Activated naive CD4-positive, alpha-beta T cell treated with anti-CD3 and anti-CD28 coated beads for 36 hours (primary cell): ENCODE measurements around the gene TGFA. TPM values are rescaled to one million over a fixed set of nuclear protein-coding genes. Genes with fewer than 3 reads are reported as not detected.

Experiments used
- CTCF ChIA-PET: fragments of 350-600 bp; sonication (Branson Sonifier 250); formaldehyde crosslinking; loops from one replicate; lab custom pipeline; 2021; ENCODE audit warnings: antibody characterized with exemption; lab: Charles Lee
- DNase-seq: peaks from one replicate; pipeline ENCODE4 v3.0.0-alpha.2; 2020
- H3K27ac Mint-ChIP-seq: one replicate; pipeline ENCODE4 v1.8.0; 2021; ENCODE audit warnings: mild to moderate bottlenecking, mixed read lengths
- H3K27me3 Mint-ChIP-seq: one replicate; pipeline ENCODE4 v1.8.0; 2021; ENCODE audit warnings: low read depth, mixed read lengths
- H3K36me3 Mint-ChIP-seq: one replicate; pipeline ENCODE4 v1.8.0; 2021; ENCODE audit warnings: low read depth, mixed read lengths
- H3K4me1 Mint-ChIP-seq: one replicate; pipeline ENCODE4 v1.8.0; 2021; ENCODE audit warnings: low read depth, mixed read lengths
- H3K4me3 Mint-ChIP-seq: one replicate; pipeline ENCODE4 v1.8.0; 2021; ENCODE audit warnings: mild to moderate bottlenecking, moderate library complexity, mixed read lengths
- H3K9me3 Mint-ChIP-seq: one replicate; pipeline ENCODE4 v1.8.0; 2021; ENCODE audit warnings: mixed read lengths
- intact Hi-C: fragments of 100-400 bp; cut with micrococcal nuclease; formaldehyde crosslinking; loops from one replicate; pipeline ENCODE4 v1.15.1; 2023
- total RNA-seq, 2 experiments: library from RNA; stranded (reverse); gene quantifications; one replicate each; pipeline ENCODE4 v1.2.3, GENCODE V29; 2021

The TGFA gene
- total RNA-seq, 2 experiments from 2014 or later = 0.33 to 0.64 TPM

DNA sequence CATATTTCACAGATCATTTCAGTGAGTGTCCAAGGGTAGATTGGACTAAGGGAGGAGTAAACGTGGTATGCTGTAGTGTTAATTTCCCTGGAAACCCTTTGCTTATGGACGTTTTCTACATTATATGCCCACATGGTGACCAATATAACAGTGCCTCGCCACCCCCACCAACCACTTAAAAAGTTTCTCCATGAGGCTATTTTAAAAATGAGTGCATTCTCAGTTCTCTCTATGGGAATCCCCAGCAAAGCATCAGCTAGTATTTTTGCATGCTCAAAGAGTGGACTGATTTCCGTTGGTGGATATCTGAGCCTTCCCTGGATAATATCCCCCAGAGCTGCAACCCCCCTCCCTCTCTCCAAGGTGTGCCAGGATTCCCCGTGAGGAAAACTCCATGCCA lies 73.2 kb downstream of the TGFA start:
- Mint-ChIP-seq H3K4me3 (no peak overlapping the region), H3K27me3 (no peaks in the 10 kb centered on the region), H3K36me3 (no peaks in the 10 kb centered on the region), H3K4me1 (peaks cover 4% of the 10 kb centered on the region), H3K9me3 (no peaks in the 10 kb centered on the region), H3K27ac (no peak overlapping the region)
- intact Hi-C loops = no loop called here
- DNase-seq = no peak
- CTCF ChIA-PET = no interaction called here

DNA sequence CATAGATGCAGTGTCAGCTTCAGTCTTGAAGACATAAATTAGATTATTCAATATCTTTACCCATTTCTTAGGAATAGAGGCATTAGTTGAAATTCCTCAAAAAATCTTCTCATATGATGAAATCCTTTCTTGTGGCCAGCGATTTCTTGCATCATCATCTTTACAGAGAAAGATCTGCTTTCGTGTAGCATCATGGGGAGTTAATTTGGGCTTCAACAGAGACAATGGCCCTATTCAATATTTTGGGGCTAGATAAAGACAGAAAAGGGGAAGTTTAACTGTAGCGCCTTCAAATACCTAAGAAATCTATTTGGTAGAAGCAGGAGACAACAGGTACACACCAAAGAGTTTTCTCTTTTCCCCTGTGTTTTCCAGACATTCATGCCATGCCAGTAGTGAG lies 73.8 kb downstream of the TGFA start:
- Mint-ChIP-seq H3K4me1 (peaks cover 10% of the 10 kb centered on the region), H3K27ac (no peak overlapping the region), H3K27me3 (no peaks in the 10 kb centered on the region), H3K4me3 (no peak overlapping the region), H3K36me3 (no peaks in the 10 kb centered on the region), H3K9me3 (no peaks in the 10 kb centered on the region)
- CTCF ChIA-PET = no interaction called here
- intact Hi-C loops = no loop called here
- no peak for DNase-seq

DNA sequence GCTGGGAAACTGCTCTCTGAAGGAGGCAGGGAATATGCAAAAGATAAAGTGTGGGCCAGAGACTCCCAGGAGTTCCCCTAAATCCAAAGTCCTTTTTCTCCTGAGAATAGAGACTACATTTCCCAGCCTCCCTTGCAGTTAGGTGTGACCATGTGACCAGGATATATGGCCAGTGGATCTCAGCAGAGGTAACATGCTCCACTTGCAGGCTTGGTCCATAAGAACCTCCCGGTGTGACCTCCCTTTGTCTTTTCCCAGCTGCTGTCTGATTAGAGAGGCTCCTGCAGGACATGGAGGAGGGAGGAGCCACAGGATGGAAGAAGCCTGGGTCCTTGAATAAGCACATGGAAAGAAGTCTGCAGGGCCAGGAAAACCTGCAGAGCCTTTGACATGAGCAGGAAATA lies 76.2 kb downstream of the TGFA start:
- intact Hi-C loops = no loop called here
- no peaks in the 10 kb centered on the region for H3K9me3 Mint-ChIP-seq
- H3K27ac Mint-ChIP-seq = no peak overlapping the region
- CTCF ChIA-PET = no interaction called here
- H3K4me1 Mint-ChIP-seq = peaks cover 32% of the 10 kb centered on the region
- no peak for DNase-seq
- H3K4me3 Mint-ChIP-seq = no peak overlapping the region
- H3K36me3 Mint-ChIP-seq = no peaks in the 10 kb centered on the region
- H3K27me3 Mint-ChIP-seq = no peaks in the 10 kb centered on the region

GRCh38 chr2:70475266-70475665 lies 78.4 kb downstream of the TGFA start:
- H3K27ac Mint-ChIP-seq = no peak overlapping the region
- DNase-seq = peak; percentile 18

GRCh38 chr2:70474256-70474848 lies 79.3 kb downstream of the TGFA start:
- CTCF ChIA-PET = interaction anchor here (0.5 to 1.0 kb wide), 4 partner anchors 32 to 585 kb away, joined by 3 to 4 read pairs (median 4); no protein-coding TSS in a partner anchor
- no peak for DNase-seq

More at GRCh38 chr2:70475266-70475665, 78.4 kb downstream of the TGFA start:
- Mint-ChIP-seq H3K4me3 (no peak overlapping the region), H3K9me3 (no peaks in the 10 kb centered on the region), H3K4me1 (peaks cover 39% of the 10 kb centered on the region), H3K36me3 (no peaks in the 10 kb centered on the region), H3K27me3 (no peaks in the 10 kb centered on the region)
- intact Hi-C loops = no loop called here
- CTCF ChIA-PET = interaction anchor here (0.7 kb wide), 1 partner anchor 951 kb away, joined by 3 read pairs; no protein-coding TSS in a partner anchor

GRCh38 chr2:70473101-70473722 lies 80.4 kb downstream of the TGFA start:
- CTCF ChIA-PET = no interaction called here
- Mint-ChIP-seq H3K36me3 (no peaks in the 10 kb centered on the region), H3K4me1 (peaks cover 46% of the 10 kb centered on the region), H3K9me3 (no peaks in the 10 kb centered on the region), H3K27ac (no peak overlapping the region), H3K4me3 (no peak overlapping the region), H3K27me3 (no peaks in the 10 kb centered on the region)
- intact Hi-C loops = loop anchor here (5.0 kb wide), 1 partner anchor 79 kb away; the partner anchor contains the start of gene TGFA
- DNase-seq = peak; percentile 38

More at GRCh38 chr2:70474256-70474848, 79.3 kb downstream of the TGFA start:
- H3K27ac Mint-ChIP-seq = no peak overlapping the region
- no peaks in the 10 kb centered on the region for H3K27me3 Mint-ChIP-seq
- H3K4me3 Mint-ChIP-seq = no peak overlapping the region
- no peaks in the 10 kb centered on the region for H3K9me3 Mint-ChIP-seq
- H3K4me1 Mint-ChIP-seq = peaks cover 46% of the 10 kb centered on the region
- no peaks in the 10 kb centered on the region for H3K36me3 Mint-ChIP-seq
- intact Hi-C loops = loop anchor here (5.0 kb wide), 1 partner anchor 78 kb away; the partner anchor contains the start of gene TGFA

DNA sequence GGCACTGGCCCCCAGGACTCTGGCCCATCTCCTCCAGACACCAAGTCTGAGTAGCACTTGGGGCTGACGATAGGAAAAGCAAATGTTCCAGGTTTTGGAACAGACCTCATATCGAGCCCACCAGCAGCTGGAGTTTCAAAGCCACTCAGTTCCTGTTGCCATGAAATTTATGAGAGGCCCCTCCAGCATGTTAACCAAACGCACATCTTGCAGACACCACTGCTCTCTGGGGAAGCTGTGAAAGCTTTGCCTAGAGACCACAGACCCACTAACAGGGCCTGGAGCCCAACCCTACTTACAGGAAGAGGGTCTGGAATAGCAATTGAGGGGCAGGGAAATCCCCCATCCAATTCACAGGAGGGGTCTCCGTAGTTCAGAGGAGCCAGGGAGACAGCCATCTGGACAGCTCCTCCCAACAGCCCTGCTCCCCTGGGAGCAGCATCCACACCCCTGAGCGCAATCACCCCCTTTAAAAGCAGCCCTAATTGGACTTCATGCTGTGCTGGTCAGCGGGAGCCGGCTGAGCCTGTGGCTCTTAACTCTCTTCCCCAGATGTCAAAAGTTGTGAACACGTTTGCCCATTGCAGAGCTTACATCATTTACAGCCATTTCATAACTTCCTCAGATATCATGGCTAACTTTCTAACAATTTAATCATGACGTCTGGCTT lies 81.3 kb downstream of the TGFA start:
- DNase-seq = no peak
- CTCF ChIA-PET = no interaction called here
- no peaks in the 10 kb centered on the region for H3K27me3 Mint-ChIP-seq
- H3K4me1 Mint-ChIP-seq = peaks cover 46% of the 10 kb centered on the region
- intact Hi-C loops = loop anchor here (5.0 kb wide), 1 partner anchor 80 kb away; the partner anchor contains the start of gene TGFA
- H3K9me3 Mint-ChIP-seq = no peaks in the 10 kb centered on the region
- H3K27ac Mint-ChIP-seq = no peak overlapping the region
- H3K36me3 Mint-ChIP-seq = no peaks in the 10 kb centered on the region
- H3K4me3 Mint-ChIP-seq = no peak overlapping the region

DNA sequence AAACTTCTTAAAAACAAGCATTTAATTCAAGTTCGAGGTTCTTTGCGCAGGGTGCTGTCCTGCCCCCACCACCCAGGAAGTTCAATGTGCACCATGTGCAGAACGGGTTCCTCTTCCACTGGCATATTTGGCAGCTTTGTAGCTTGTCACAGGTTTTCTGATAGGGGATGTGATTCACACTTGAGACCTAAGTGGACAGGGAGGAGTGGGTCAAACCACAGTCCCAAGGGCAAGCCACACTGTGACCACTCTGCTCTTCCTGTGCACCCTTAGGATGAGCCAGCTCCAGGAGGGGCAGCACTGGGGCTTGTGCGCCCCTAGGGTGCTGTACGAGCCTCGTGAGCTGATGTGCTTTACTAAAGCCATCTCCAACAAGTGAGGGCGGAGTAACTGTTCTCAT lies 82.5 kb downstream of the TGFA start:
- intact Hi-C loops = loop anchor here (5.0 kb wide), 1 partner anchor 81 kb away; the partner anchor contains the start of gene TGFA
- H3K36me3 Mint-ChIP-seq = no peaks in the 10 kb centered on the region
- H3K27ac Mint-ChIP-seq = no peak overlapping the region
- no peaks in the 10 kb centered on the region for H3K27me3 Mint-ChIP-seq
- H3K9me3 Mint-ChIP-seq = no peaks in the 10 kb centered on the region
- peaks cover 46% of the 10 kb centered on the region for H3K4me1 Mint-ChIP-seq
- DNase-seq = no peak
- no peak overlapping the region for H3K4me3 Mint-ChIP-seq
- CTCF ChIA-PET = no interaction called here

DNA sequence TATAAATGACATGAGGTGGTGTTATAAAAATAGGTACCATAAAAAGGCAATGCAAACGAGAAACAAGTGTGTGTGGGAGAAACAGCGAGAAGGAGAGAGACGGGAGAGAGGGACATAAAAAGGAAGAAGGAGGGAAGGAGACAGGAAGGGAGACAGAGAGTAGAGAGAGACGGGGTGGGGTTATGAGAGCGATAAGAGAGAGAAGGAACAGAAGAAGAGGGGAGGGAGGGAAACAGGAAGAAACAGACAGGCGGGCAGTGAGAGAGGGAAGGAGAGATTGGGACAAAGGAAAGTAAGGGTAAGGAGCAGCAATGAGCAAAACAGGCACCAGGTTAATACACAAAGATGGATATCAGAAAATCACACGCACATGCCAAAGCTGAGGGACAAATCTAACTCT lies 83.7 kb downstream of the TGFA start:
- no peak overlapping the region for H3K27ac Mint-ChIP-seq
- intact Hi-C loops = loop anchor here (5.0 kb wide), 1 partner anchor 82 kb away; the partner anchor contains the start of gene TGFA

GRCh38 chr2:70469435-70469834 lies 84.2 kb downstream of the TGFA start:
- H3K27ac Mint-ChIP-seq = no peak overlapping the region
- CTCF ChIA-PET = interaction anchor here (1.0 to 1.2 kb wide), 2 partner anchors 21 to 35 kb away, joined by 3 read pairs; no protein-coding TSS in a partner anchor
- H3K36me3 Mint-ChIP-seq = no peaks in the 10 kb centered on the region
- no peaks in the 10 kb centered on the region for H3K27me3 Mint-ChIP-seq
- no peak overlapping the region for H3K4me3 Mint-ChIP-seq
- intact Hi-C loops = no loop called here
- no peak for DNase-seq
- H3K9me3 Mint-ChIP-seq = no peaks in the 10 kb centered on the region
- H3K4me1 Mint-ChIP-seq = peaks cover 32% of the 10 kb centered on the region

More for the DNA sequence above, 83.7 kb downstream of the TGFA start:
- H3K27me3 Mint-ChIP-seq = no peaks in the 10 kb centered on the region
- no peaks in the 10 kb centered on the region for H3K36me3 Mint-ChIP-seq
- DNase-seq = no peak
- peaks cover 37% of the 10 kb centered on the region for H3K4me1 Mint-ChIP-seq
- H3K9me3 Mint-ChIP-seq = no peaks in the 10 kb centered on the region
- no peak overlapping the region for H3K4me3 Mint-ChIP-seq
- CTCF ChIA-PET = interaction anchor here (0.6 to 1.2 kb wide), 3 partner anchors 22 to 55 kb away, joined by 3 to 5 read pairs (median 3); no protein-coding TSS in a partner anchor

- H3K9me3 Mint-ChIP-seq = no peaks in the 10 kb centered on the region
- H3K27me3 Mint-ChIP-seq = no peaks in the 10 kb centered on the region
- intact Hi-C loops = no loop called here
- no peak overlapping the region for H3K4me3 Mint-ChIP-seq
- no peak overlapping the region for H3K27ac Mint-ChIP-seq
- no peak for DNase-seq
- no peaks in the 10 kb centered on the region for H3K36me3 Mint-ChIP-seq
- CTCF ChIA-PET = interaction anchor here (1.0 kb wide), 1 partner anchor 35 kb away, joined by 3 read pairs; no protein-coding TSS in a partner anchor
- H3K4me1 Mint-ChIP-seq = peaks cover 26% of the 10 kb centered on the region
These were observed 84.7 kb downstream of the TGFA start for GRCh38 chr2:70468878-70469277.
